GM12875 (cell line): ENCODE measurements around the gene LONP2.
"Not testable (repeated sequence)": the region's sequence is repeated elsewhere in the genome, so short reads cannot be mapped to it uniquely, and the experiment has no call there.

Source experiments
- H3K4me3 ChIP-seq: one replicate; pipeline ENCODE4 v1.5.1; 2011; ENCODE audit warnings: low read depth, low read length, control low read depth
- TF ChIP-seq, protein P1 (sequence below): IDR thresholded peaks from 2 replicates; pipeline ENCODE4 v1.5.1; 2011; ENCODE audit warnings: low read depth, mild to moderate bottlenecking, control low read depth, inconsistent platforms, low read length, moderate library complexity, borderline replicate concordance; ENCODE audit not compliant: insufficient read depth

The LONP2 gene

GRCh38 chr16:48353565-48354163 is 109.6 kb downstream of the LONP2 start:
- TF ChIP-seq, protein P1, sequence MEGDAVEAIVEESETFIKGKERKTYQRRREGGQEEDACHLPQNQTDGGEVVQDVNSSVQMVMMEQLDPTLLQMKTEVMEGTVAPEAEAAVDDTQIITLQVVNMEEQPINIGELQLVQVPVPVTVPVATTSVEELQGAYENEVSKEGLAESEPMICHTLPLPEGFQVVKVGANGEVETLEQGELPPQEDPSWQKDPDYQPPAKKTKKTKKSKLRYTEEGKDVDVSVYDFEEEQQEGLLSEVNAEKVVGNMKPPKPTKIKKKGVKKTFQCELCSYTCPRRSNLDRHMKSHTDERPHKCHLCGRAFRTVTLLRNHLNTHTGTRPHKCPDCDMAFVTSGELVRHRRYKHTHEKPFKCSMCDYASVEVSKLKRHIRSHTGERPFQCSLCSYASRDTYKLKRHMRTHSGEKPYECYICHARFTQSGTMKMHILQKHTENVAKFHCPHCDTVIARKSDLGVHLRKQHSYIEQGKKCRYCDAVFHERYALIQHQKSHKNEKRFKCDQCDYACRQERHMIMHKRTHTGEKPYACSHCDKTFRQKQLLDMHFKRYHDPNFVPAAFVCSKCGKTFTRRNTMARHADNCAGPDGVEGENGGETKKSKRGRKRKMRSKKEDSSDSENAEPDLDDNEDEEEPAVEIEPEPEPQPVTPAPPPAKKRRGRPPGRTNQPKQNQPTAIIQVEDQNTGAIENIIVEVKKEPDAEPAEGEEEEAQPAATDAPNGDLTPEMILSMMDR: peak; percentile 78
- no peak overlapping the region for H3K4me3 ChIP-seq

- not testable (repeated sequence) for H3K4me3 ChIP-seq
Measured at GRCh38 chr16:48354385-48354784, 110.3 kb downstream of the LONP2 start.

DNA sequence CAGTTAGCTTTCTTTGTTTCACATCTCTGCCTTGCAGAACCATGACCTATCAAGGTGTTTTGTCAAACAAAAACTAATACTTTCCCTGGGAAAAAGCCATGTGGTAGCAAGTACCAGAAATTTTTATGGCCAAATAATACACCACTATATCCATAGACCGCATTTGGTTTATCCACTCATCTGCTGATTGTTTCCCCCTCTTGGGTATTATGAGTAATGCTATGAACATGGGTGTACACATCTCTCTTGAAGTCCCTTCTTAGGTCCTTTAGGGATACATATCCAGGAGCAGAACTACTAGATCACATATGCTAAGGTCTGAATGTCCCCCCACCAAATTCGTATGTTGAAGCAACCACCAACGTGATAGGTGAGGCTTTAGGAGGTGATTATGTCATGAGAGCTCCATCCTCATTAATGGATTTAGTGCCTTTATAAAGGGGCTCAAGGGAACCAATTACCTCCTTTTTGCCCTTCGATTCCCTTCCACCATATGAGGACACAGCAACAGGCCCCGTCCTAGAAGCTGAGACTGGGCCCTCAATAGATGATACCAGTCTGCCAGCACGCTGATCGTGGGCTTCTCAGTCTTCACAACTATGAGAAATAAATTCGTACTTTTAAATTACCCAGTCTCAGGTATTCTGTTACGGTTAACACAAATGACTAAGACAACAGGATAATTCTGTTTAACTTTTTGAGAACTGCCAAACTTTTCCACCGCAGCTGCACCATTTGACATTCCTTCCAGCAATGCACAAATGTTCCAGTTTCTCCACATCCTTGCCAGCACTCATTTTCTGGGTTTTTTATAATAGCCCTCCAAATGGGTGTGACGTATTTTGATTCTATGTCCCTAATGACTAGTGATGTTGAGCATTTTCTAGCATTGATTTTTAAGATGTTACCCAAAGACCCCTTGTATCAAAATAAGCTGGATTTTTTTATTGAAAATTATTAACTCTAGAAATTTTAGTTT is 111.1 kb downstream of the LONP2 start:
- TF ChIP-seq, protein P1: no peak
- no peak overlapping the region for H3K4me3 ChIP-seq

- TF ChIP-seq, protein P1: no peak
- no peak overlapping the region for H3K4me3 ChIP-seq
Measured at GRCh38 chr16:48356633-48357376, 112.7 kb downstream of the LONP2 start.

DNA sequence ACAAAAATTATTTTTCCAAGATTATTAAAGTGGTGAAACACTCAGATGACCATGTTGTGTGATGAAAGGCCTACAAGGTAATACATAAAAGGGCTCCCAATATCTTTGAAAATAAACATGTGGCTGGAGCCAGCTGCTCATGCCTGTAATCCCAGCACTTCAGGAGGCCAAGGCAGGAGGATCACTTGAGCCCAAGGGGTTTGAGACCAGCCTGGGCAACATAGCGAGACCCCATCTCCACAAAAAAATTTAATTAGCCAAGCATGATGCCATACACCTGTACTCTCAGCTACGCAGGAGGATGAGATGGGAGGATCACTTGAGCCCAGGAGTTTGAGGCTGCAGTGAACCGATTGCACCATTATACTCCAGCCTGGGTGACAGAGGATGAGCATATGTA is 114.3 kb downstream of the LONP2 start:
- H3K4me3 ChIP-seq: no peak overlapping the region
- TF ChIP-seq, protein P1: no peak

- H3K4me3 ChIP-seq: no peak overlapping the region
- TF ChIP-seq, protein P1: no peak
Measured at GRCh38 chr16:48359983-48360382, 115.9 kb downstream of the LONP2 start.

DNA sequence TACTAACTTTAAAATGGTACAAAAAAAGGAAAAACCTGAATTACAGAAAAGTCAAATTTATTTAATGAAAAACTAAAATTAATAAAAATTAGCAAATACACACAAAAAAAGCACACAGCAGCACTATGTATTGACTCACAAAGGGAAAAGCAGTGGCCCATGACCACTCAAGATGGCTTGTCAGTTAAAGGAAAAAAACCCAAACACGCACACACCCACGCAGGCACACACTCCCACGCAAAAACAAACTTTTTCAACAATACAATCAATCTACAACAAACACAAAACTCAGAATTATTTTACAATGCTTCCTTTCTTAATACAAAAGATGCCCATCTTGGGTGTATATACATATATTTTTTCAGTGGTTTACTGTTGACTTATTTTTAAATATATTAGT is 116.9 kb downstream of the LONP2 start:
- TF ChIP-seq, protein P1: no peak

More for the DNA sequence above, 116.9 kb downstream of the LONP2 start:
- no peak overlapping the region for H3K4me3 ChIP-seq
